ENCODE data around the gene TPM2.

The TPM2 gene

DNA sequence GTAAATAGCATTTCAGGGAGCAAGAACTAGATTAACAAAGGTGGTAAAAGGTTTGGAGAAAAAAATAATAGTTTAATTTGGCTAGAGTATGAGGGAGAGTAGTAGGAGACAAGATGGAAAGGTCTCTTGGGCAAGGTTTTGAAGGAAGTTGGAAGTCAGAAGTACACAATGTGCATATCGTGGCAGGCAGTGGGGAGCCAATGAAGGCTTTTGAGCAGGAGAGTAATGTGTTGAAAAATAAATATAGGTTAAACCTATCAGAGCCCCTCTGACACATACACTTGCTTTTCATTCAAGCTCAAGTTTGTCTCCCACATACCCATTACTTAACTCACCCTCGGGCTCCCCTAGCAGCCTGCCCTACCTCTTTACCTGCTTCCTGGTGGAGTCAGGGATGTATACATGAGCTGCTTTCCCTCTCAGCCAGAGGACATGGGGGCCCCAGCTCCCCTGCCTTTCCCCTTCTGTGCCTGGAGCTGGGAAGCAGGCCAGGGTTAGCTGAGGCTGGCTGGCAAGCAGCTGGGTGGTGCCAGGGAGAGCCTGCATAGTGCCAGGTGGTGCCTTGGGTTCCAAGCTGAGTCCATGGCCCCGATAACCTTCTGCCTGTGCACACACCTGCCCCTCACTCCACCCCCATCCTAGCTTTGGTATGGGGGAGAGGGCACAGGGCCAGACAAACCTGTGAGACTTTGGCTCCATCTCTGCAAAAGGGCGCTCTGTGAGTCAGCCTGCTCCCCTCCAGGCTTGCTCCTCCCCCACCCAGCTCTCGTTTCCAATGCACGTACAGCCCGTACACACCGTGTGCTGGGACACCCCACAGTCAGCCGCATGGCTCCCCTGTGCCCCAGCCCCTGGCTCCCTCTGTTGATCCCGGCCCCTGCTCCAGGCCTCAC is 16.3 kb downstream of the TPM2 start, which contains the start of gene CA9:
Gene CA9, plus strand, starts transcription at position 797 of the 893 bp plus-strand sequence. Its CDS starts 32 bp downstream, at position 829.
- DNase-seq = no peak

DNA sequence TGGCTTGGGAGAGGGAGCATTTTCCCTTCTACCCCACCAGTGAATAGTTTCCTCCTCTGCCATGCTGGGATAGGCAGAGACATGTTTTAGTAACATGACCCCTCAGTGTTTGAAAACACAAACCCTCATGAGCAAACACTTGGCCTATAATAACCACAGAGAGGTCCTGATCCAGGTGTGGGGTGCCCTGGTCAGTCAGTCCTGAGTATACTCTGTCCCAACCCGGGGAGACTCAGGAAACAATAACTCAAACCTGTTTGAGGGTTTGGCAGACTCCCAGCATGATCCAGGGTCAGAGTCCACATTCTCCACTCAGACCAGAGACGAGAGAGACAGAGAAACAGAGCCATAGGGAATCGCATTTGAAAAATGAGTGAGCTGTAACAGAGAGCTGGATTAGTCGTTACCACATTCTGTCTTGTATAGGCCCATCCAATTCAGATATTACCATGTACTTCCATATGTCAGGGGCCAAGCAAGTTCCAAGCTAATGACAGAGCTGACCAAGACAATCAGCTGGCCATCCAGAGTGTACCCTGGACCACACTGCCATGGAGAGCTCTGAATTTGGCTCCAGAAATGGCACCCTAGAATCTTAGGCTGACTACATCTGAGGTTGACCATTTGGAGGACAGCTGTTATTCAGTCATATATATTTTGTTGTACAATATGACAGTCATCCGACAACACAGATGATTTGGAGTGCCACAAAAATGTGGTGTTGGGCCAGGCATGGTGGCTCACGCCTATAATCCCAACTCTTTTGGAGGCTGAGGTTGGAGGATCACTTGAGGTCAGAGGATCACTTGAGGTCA is 20.2 kb downstream of the TPM2 start:
- DNase-seq = no peak

- no peak for DNase-seq
Observed at GRCh38 chr9:35667939-35668338, 21.8 kb downstream of the TPM2 start.

GRCh38 chr9:35666549-35666948 is 23.2 kb downstream of the TPM2 start:
- DNase-seq = no peak

DNA sequence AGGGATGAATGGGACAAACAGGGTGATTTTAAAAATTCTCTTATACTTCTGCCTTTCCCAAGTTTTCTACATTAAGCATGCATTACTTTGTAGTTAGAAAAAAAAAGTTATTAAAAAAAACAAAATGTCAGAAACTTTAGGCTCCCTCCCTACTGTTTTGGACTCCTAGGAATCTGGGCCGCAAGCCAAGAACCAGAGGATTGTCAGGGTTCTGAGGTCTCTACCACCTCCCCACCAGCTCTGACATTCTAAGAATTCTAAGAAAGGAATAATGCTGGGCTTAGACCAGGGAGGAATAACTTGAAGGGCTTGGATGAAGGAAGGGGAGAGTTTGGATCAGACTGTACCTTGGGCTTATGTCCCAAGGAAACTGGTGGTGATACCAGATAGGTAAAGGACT is 23.7 kb downstream of the TPM2 start:
- no peak for DNase-seq

DNA sequence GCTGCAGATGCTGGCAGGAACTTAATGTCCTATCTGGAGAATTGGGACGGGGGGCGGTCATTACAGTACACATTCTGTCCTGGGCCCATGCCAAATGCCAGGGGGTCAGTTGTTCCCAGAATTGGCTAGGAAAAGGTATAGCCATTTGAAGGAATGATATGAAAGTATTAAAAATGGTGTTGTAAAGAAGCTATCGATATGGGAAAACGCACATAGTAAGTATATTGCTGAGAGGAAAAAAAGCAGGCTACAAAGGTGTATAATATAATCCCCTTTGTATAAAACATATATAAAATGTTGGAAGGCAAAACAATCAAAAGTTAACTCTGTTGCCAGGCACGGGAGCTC is 24.3 kb downstream of the TPM2 start:
- DNase-seq = no peak

GRCh38 chr9:35664531-35665470 is 24.9 kb downstream of the TPM2 start, which contains the start of gene ARHGEF39:
ARHGEF39 (minus strand) TSS chr9:35665195; CDS start chr9:35665169, 26 bp downstream.
- DNase-seq = peak; percentile 84 to 92 (median 87)

- no peak for DNase-seq
Observed at GRCh38 chr9:35662437-35662836, 27.3 kb downstream of the TPM2 start.

- no peak for DNase-seq
Observed at GRCh38 chr9:35661756-35662350, 27.9 kb downstream of the TPM2 start.

- DNase-seq = no peak
Observed at GRCh38 chr9:35660966-35661415, 28.7 kb downstream of the TPM2 start.

GRCh38 chr9:35659340-35659739 is 30.4 kb downstream of the TPM2 start:
- no peak for DNase-seq

- peak; percentile 41 to 48 (median 46) for DNase-seq
Observed at GRCh38 chr9:35658968-35659220, 30.8 kb downstream of the TPM2 start.

DNA sequence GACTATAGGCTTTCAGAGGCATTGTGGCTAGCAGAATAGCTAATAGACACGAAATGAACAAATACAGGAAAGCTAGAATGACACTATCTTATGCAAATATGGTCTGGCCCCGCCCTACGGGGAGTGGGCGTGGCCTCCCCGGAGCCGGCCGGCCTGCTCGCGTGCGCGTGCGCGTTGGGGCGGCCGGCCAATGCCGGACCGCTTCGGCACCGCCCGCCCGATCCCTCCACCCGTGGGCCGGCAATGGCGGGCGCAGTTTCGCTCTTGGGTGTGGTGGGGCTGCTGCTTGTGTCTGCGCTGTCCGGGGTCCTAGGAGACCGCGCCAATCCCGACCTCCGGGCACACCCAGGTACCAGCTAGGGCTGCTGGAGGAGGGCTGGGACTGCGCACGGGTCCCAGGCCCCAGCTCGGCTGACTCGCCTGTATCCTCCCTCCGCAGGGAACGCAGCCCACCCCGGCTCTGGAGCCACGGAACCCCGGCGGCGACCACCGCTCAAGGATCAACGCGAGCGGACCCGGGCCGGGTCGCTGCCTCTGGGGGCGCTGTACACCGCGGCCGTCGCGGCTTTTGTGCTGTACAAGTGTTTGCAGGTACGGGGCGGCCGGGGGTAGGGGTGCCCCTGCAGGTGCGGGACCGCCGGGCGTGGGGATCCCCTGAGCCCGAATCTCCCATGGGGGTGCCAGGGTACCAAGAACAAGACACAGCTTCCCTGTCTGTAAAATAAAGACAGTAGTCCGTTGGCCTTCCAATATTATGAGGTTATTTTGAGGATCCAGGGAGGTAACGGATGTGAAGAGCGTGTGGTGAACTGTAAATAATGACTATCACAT is 31.4 kb downstream of the TPM2 start, which contains the start of gene CCDC107:
Gene CCDC107, plus strand, starts transcription at position 156 of the 831 bp plus-strand sequence. Its CDS starts 88 bp downstream, at position 244.
- peak; percentile 94 to 98 (median 97) for DNase-seq

GRCh38 chr9:35657546-35658136 is 32.1 kb downstream of the TPM2 start, which contains the start of gene RMRP:
RMRP (minus strand) TSS chr9:35658019.
- peak; percentile 99 to 100 (median 99) for DNase-seq

DNA sequence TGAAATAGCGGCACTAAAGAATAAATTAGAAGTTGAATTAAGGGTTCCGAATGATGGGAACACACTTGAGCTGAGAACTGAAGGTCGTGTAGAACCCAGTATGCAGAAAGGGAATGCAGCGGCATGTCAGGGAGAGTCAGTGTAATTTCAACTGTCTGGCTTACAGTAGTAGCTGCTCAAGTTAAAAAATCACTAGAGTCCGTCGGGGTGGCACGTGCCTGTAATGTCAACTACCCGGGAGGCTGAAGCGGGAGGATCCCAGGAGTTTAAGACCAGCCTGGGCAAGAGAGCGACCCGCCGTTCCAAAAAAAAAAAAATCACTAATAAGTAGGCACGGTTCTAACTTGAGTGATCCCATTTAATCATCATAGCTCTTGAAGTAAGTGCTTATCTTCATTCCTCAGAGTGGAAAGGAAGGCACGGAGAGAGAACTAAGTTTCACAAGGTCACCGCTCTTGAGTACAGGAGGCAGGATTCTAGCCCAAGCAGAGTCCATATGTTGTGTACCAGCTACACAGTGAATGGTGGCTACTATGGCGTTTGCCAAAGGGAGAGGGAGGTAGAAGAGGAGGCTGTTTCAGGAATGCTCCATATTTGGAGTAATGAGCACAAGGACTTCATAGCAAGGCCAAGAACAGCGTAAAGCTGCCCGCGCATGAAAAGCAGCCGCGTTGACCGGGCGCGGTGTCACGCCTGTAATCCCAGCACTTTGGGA is 32.7 kb downstream of the TPM2 start:
- no peak for DNase-seq

- DNase-seq = no peak
Observed at GRCh38 chr9:35656348-35656747, 33.4 kb downstream of the TPM2 start.

GRCh38 chr9:35653611-35654010 is 36.1 kb downstream of the TPM2 start:
- no peak for DNase-seq

DNA sequence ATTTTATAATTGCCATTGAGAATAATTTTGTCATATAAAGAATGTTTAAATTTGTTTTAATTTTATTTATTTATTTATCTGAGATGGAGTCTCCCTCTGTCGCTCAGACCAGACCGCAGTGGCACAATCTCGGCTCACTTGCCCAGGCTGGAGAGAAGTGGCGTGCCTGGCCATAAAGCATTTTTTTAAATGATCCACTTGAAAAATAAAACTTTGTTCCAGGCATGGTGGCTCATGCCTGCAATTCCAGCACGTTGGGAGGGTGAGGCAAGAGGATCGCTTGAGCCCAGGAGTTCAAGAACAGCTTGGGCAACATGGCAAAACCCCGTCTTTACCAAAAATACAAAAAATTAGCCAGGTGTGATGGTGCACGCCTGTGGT is 36.9 kb downstream of the TPM2 start:
- DNase-seq = no peak

- peak; percentile 69 to 91 (median 91) for DNase-seq
Observed at GRCh38 chr9:35651956-35652828, 37.5 kb downstream of the TPM2 start.
